HL-60 (cell line): ENCODE results near the gene RAPSN.

Experiments
- DNase-seq, 2 experiments: peaks; one replicate each; pipeline ENCODE4 v3.0.0-alpha.2; 2010 to 2020; ENCODE audit warnings: low read depth in 1 of 2, low spot score in 1 of 2
- H3K27ac ChIP-seq: fragments of 250-450 bp; sonication (Bioruptor Pico); replicated peaks from 2 replicates; pipeline ENCODE4 v1.5.1; 2020; ENCODE audit warnings: mild to moderate bottlenecking, moderate library complexity
- H3K27me3 ChIP-seq: fragments of 250-450 bp; sonication (Bioruptor Pico); 2 replicates; pipeline ENCODE4 v1.5.1; 2021; ENCODE audit warnings: mild to moderate bottlenecking, moderate library complexity; ENCODE audit not compliant: insufficient read depth, poor library complexity, severe bottlenecking
- H3K4me3 ChIP-seq: replicated peaks from 2 replicates; pipeline ENCODE4 v1.5.1; 2011; ENCODE audit warnings: mild to moderate bottlenecking, control low read depth, low read length; ENCODE audit not compliant: insufficient read depth
- CTCF ChIP-seq: IDR thresholded peaks from one replicate; pipeline ENCODE4 v1.5.1; 2011; ENCODE audit warnings: low read length, control low read depth, inconsistent platforms; ENCODE audit not compliant: insufficient read depth
- GABPA ChIP-seq: IDR thresholded peaks from 2 replicates; pipeline ENCODE4 v1.6.1; 2012; ENCODE audit warnings: low read depth
- POLR2AphosphoS5 ChIP-seq: IDR thresholded peaks from 2 replicates; pipeline ENCODE4 v1.6.1; 2012; ENCODE audit warnings: low read depth
- SPI1 ChIP-seq: IDR thresholded peaks from 2 replicates; pipeline ENCODE4 v1.6.1; 2012; ENCODE audit warnings: low read depth, mild to moderate bottlenecking, borderline replicate concordance
- TF ChIP-seq, protein P1 (sequence below): IDR thresholded peaks from 2 replicates; pipeline ENCODE4 v1.6.1; 2012; ENCODE audit warnings: low read depth; ENCODE audit not compliant: insufficient replicate concordance

RAPSN gene

DNA sequence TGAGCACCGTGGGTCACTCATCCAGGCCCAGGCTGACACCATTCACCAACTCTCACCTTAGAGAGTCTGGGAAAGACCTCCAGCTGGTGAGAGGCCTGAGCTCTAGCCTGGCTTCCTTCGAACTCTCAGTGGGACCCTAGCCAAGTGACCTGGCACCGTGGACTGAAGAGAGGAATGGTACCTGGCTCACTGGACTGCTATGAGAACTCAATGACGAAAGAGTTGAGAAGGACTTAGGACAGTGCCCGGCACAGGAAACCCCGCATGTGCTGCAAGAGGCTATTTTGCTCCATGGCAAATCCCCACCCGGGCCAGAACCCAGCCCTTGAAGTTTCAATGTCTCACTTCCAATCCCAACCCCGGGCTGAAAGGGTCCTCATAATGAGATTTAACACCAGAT lies 605 bp upstream of the RAPSN start:
- Histone ChIP-seq H3K27me3 (no peaks in the 10 kb centered on the region), H3K4me3 (no peak overlapping the region), H3K27ac (no peak overlapping the region)
- no peak for TF ChIP-seq SPI1
- TF ChIP-seq, protein P1, sequence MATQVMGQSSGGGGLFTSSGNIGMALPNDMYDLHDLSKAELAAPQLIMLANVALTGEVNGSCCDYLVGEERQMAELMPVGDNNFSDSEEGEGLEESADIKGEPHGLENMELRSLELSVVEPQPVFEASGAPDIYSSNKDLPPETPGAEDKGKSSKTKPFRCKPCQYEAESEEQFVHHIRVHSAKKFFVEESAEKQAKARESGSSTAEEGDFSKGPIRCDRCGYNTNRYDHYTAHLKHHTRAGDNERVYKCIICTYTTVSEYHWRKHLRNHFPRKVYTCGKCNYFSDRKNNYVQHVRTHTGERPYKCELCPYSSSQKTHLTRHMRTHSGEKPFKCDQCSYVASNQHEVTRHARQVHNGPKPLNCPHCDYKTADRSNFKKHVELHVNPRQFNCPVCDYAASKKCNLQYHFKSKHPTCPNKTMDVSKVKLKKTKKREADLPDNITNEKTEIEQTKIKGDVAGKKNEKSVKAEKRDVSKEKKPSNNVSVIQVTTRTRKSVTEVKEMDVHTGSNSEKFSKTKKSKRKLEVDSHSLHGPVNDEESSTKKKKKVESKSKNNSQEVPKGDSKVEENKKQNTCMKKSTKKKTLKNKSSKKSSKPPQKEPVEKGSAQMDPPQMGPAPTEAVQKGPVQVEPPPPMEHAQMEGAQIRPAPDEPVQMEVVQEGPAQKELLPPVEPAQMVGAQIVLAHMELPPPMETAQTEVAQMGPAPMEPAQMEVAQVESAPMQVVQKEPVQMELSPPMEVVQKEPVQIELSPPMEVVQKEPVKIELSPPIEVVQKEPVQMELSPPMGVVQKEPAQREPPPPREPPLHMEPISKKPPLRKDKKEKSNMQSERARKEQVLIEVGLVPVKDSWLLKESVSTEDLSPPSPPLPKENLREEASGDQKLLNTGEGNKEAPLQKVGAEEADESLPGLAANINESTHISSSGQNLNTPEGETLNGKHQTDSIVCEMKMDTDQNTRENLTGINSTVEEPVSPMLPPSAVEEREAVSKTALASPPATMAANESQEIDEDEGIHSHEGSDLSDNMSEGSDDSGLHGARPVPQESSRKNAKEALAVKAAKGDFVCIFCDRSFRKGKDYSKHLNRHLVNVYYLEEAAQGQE: no peak
- no peak for TF ChIP-seq CTCF
- no peak for TF ChIP-seq GABPA
- TF ChIP-seq POLR2AphosphoS5: no peak
- DNase-seq: no peak

DNA sequence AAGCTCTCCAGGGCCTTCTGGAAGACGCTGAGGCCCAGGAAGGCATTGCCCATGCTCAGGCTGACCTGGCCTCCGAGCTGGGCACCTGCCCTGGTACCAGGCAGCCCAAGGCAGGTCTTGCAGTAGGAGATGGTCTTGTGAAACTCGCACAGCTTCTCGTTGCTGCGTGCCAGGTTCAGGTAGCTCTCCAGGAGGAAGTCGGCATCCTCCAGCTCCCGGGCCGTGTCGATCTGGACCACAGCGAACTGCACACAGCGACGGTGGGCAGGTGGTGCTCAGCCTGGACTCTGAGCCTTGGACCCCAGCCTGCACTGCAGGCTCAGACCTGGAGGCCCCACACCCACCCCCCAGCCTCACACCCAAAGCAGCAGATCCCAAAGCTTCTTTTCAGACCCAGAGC lies 1.0 kb downstream of the RAPSN start:
- DNase-seq: no peak
- Histone ChIP-seq H3K27me3 (no peaks in the 10 kb centered on the region), H3K4me3 (no peak overlapping the region), H3K27ac (no peak overlapping the region)
- TF ChIP-seq, protein P1: no peak
- TF ChIP-seq SPI1 (no peak), CTCF (no peak), POLR2AphosphoS5 (no peak), GABPA (no peak)

DNA sequence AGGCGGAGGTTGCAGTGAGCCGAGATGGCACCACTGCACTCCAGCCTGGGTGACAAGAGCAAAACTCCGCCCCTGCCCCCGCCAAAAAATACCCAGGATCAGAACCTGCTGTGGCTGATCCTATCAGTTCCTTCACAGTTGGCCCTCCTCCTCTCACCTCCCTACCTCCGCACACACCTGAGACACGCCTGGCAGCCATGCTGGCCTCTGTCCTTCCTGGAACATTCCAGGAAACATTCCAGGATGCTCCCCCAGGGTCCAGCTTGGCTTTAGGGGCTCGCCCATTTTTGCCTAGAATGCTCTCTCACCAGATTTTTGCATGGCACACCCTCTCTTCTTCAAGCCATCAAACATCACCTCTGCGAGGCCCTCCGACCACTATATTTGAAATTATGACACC lies 2.1 kb downstream of the RAPSN start:
- TF ChIP-seq POLR2AphosphoS5: no peak
- TF ChIP-seq GABPA: no peak
- TF ChIP-seq, protein P1: no peak
- no peak for TF ChIP-seq CTCF
- TF ChIP-seq SPI1: no peak
- Histone ChIP-seq H3K27ac (no peak overlapping the region), H3K27me3 (no peaks in the 10 kb centered on the region), H3K4me3 (no peak overlapping the region)
- DNase-seq: no peak
